Caco-2 (cell line): ENCODE data around the gene SOS1. TPM values are rescaled to one million over a fixed set of nuclear protein-coding genes. Genes with fewer than 3 reads are reported as not detected.

Source experiments
- BruUV-seq: library from RNA; stranded (reverse); fragments of 400-500 nt; replicated peaks from 2 replicates; lab custom pipeline; 2021; lab: Mats Ljungman, UMichigan
- CTCF ChIA-PET: fragments of 300-600 bp; sonication (Branson Sonifier 250); formaldehyde crosslinking; loops from one replicate; lab custom pipeline; 2022; ENCODE audit warnings: antibody characterized with exemption; lab: Charles Lee
- POLR2A ChIA-PET: fragments of 300-600 bp; sonication (Branson Sonifier 250); formaldehyde crosslinking; loops from one replicate; lab custom pipeline; 2022; ENCODE audit warnings: antibody characterized with exemption; lab: Charles Lee
- DNase-seq, 2 experiments: peaks; one replicate each; pipeline versions ENCODE4 v3.0.0 to v3.0.0-alpha.2; 2020 to 2022
- H3K27me3 ChIP-seq: replicated peaks from 2 replicates; pipeline ENCODE4 v1.6.0; 2011; ENCODE audit warnings: low read length; ENCODE audit not compliant: control insufficient read depth, insufficient read depth
- H3K36me3 ChIP-seq: 2 replicates; pipeline ENCODE4 v1.5.1; 2011; ENCODE audit warnings: low read length; ENCODE audit not compliant: control insufficient read depth, insufficient read depth
- H3K4me1 ChIP-seq: fragments of 250-450 bp; sonication (Bioruptor Pico); 2 replicates; pipeline ENCODE4 v1.5.1; 2020; ENCODE audit warnings: mild to moderate bottlenecking
- H3K4me3 ChIP-seq: 2 replicates; pipeline ENCODE4 v1.5.1; 2011; ENCODE audit warnings: low read depth, mild to moderate bottlenecking, control low read depth, low read length
- H3K9me3 ChIP-seq: fragments of 250-450 bp; sonication (Bioruptor Pico); 2 replicates; pipeline ENCODE4 v1.5.1; 2020; ENCODE audit warnings: mild to moderate bottlenecking, moderate library complexity
- H3K27ac Mint-ChIP-seq: one replicate; pipeline ENCODE4 v1.8.0; 2022; ENCODE audit warnings: mixed read lengths; ENCODE audit not compliant: unreplicated experiment
- H3K27me3 Mint-ChIP-seq: one replicate; pipeline ENCODE4 v1.8.0; 2022; ENCODE audit warnings: mixed read lengths; ENCODE audit not compliant: insufficient read depth, unreplicated experiment
- H3K36me3 Mint-ChIP-seq: one replicate; pipeline ENCODE4 v1.8.0; 2022; ENCODE audit warnings: mild to moderate bottlenecking, mixed read lengths; ENCODE audit not compliant: insufficient read depth, unreplicated experiment
- H3K4me1 Mint-ChIP-seq: one replicate; pipeline ENCODE4 v1.8.0; 2022; ENCODE audit warnings: low read depth, mixed read lengths; ENCODE audit not compliant: unreplicated experiment
- H3K4me3 Mint-ChIP-seq: one replicate; pipeline ENCODE4 v1.8.0; 2022; ENCODE audit warnings: mild to moderate bottlenecking, moderate library complexity, mixed read lengths; ENCODE audit not compliant: unreplicated experiment
- H3K9me3 Mint-ChIP-seq: one replicate; pipeline ENCODE4 v1.8.0; 2022; ENCODE audit warnings: mixed read lengths; ENCODE audit not compliant: unreplicated experiment
- intact Hi-C: fragments of 100-400 bp; cut with micrococcal nuclease; formaldehyde crosslinking; loops from one replicate; pipeline ENCODE4 v1.10.0; 2022; ENCODE audit not compliant: unreplicated experiment
- total RNA-seq: library from RNA; stranded (reverse); gene quantifications from 2 replicates; pipeline ENCODE4 v1.2.3, GENCODE V29; 2022
- TF ChIP-seq, protein P1 (sequence below), 2 experiments: fragments of 200-600 bp in 1 of 2; IDR thresholded peaks; 1 replicate in 1 of 2; 2 replicates in 1 of 2; pipeline versions ENCODE4 v1.5.1 to v1.8.0; 2011 to 2022; ENCODE audit warnings: antibody characterized with exemption in 1 of 2, control low read depth in 1 of 2, inconsistent platforms in 1 of 2, low read depth in 1 of 2, low read length in 1 of 2, mild to moderate bottlenecking in 1 of 2, moderate library complexity in 1 of 2; ENCODE audit not compliant: insufficient read depth in 1 of 2, severe bottlenecking in 1 of 2, unreplicated experiment in 1 of 2

The SOS1 gene
- total RNA-seq, 1 experiment from 2014 or later = 49.7 TPM

GRCh38 chr2:38971377-38971776 is 149.5 kb downstream of the SOS1 start:
- H3K9me3 Mint-ChIP-seq = no peaks in the 10 kb centered on the region
- DNase-seq = peak in 1 of 2 experiments; percentile 12
- H3K36me3 Mint-ChIP-seq = no peaks in the 10 kb centered on the region
- no peaks in the 10 kb centered on the region for H3K36me3 ChIP-seq
- H3K4me1 Mint-ChIP-seq = peaks cover 14% of the 10 kb centered on the region
- no peaks in the 10 kb centered on the region for H3K27me3 Mint-ChIP-seq
- TF ChIP-seq, protein P1, sequence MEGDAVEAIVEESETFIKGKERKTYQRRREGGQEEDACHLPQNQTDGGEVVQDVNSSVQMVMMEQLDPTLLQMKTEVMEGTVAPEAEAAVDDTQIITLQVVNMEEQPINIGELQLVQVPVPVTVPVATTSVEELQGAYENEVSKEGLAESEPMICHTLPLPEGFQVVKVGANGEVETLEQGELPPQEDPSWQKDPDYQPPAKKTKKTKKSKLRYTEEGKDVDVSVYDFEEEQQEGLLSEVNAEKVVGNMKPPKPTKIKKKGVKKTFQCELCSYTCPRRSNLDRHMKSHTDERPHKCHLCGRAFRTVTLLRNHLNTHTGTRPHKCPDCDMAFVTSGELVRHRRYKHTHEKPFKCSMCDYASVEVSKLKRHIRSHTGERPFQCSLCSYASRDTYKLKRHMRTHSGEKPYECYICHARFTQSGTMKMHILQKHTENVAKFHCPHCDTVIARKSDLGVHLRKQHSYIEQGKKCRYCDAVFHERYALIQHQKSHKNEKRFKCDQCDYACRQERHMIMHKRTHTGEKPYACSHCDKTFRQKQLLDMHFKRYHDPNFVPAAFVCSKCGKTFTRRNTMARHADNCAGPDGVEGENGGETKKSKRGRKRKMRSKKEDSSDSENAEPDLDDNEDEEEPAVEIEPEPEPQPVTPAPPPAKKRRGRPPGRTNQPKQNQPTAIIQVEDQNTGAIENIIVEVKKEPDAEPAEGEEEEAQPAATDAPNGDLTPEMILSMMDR (IDR thresholded peaks at IDR 0.05; ENCODE audit: insufficient read depth in 1 of 2, low read depth in 1 of 2, low read length in 1 of 2, severe bottlenecking in 1 of 2, unreplicated experiment in 1 of 2) = no peak
- no peak overlapping the region for H3K4me3 Mint-ChIP-seq
- H3K27ac Mint-ChIP-seq = peak overlapping the region; percentile 43
- ChIA-PET POLR2A (interaction anchor here (0.5 to 0.6 kb wide), 2 partner anchors 151 to 381 kb away, joined by 3 to 4 read pairs; no protein-coding TSS in a partner anchor), CTCF (no interaction called here)
- H3K9me3 ChIP-seq = no peaks in the 10 kb centered on the region
- H3K4me1 ChIP-seq = peaks cover 25% of the 10 kb centered on the region
- no TSS peak for BruUV-seq
- intact Hi-C loops = no loop called here
- no peak overlapping the region for H3K4me3 ChIP-seq
- no peaks in the 10 kb centered on the region for H3K27me3 ChIP-seq

GRCh38 chr2:38968021-38968420 is 152.8 kb downstream of the SOS1 start:
- BruUV-seq = no TSS peak
- ChIA-PET CTCF (interaction anchor here (0.6 kb wide), 1 partner anchor 260 kb away, joined by 3 read pairs; no protein-coding TSS in a partner anchor), POLR2A (no interaction called here)
- intact Hi-C loops = no loop called here
- H3K4me3 Mint-ChIP-seq = no peak overlapping the region
- H3K4me1 Mint-ChIP-seq = peaks cover 14% of the 10 kb centered on the region
- H3K9me3 Mint-ChIP-seq = no peaks in the 10 kb centered on the region
- H3K9me3 ChIP-seq = no peaks in the 10 kb centered on the region
- no peak overlapping the region for H3K4me3 ChIP-seq
- H3K36me3 ChIP-seq = no peaks in the 10 kb centered on the region
- peaks cover 24% of the 10 kb centered on the region for H3K4me1 ChIP-seq
- H3K27me3 ChIP-seq = no peaks in the 10 kb centered on the region
- H3K27ac Mint-ChIP-seq = no peak overlapping the region
- no peaks in the 10 kb centered on the region for H3K36me3 Mint-ChIP-seq
- no peaks in the 10 kb centered on the region for H3K27me3 Mint-ChIP-seq
- TF ChIP-seq, protein P1 (IDR thresholded peaks at IDR 0.05; ENCODE audit: insufficient read depth in 1 of 2, low read depth in 1 of 2, low read length in 1 of 2, severe bottlenecking in 1 of 2, unreplicated experiment in 1 of 2) = no peak
- no peak for DNase-seq

DNA sequence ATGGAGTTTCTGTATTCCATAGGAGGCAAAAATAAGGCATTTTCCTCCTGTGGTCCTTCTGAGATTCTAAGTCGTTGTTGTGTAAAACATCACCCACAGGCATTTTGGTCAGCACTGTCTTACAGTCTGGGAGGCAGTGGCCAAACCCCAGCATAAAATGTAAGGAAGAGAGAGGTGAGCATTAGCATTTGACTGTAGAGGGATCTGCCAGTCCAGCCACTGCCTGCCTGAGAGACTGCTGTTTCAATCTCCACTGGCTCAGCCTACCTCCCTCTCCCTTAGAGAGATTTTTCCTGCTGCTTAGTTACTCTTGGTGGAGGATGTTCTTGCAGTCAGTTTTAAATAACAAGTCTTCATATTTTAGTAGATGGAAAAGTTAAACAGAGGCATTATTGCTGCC is 154.2 kb downstream of the SOS1 start:
- intact Hi-C loops = no loop called here
- Histone ChIP-seq H3K9me3 (no peaks in the 10 kb centered on the region), H3K4me3 (no peak overlapping the region), H3K27me3 (no peaks in the 10 kb centered on the region), H3K4me1 (peaks cover 11% of the 10 kb centered on the region), H3K36me3 (no peaks in the 10 kb centered on the region)
- Mint-ChIP-seq H3K27me3 (no peaks in the 10 kb centered on the region), H3K27ac (no peak overlapping the region), H3K4me3 (no peak overlapping the region), H3K9me3 (no peaks in the 10 kb centered on the region), H3K36me3 (no peaks in the 10 kb centered on the region), H3K4me1 (peaks cover 5% of the 10 kb centered on the region)
- ChIA-PET POLR2A (no interaction called here), CTCF (no interaction called here)
- BruUV-seq = no TSS peak
- TF ChIP-seq, protein P1 (IDR thresholded peaks at IDR 0.05; ENCODE audit: insufficient read depth in 1 of 2, low read depth in 1 of 2, low read length in 1 of 2, severe bottlenecking in 1 of 2, unreplicated experiment in 1 of 2) = no peak
- no peak for DNase-seq
